ENCODE results near the gene PRELID2.
A peak's percentile ranks its signal among the peaks of the same experiment; 100 is the strongest.

PRELID2 gene

GRCh38 chr5:145834917-145835847 is at the start of gene PRELID2:
Gene PRELID2 (minus strand): TSS chr5:145835342. CDS start chr5:145835251, 91 bp downstream.
- H3K9me3 ChIP-seq (ENCODE audit: severe bottlenecking) = no peaks in the 10 kb centered on the region
- peak within 1 kb of the TSS; percentile 55 for H3K4me3 ChIP-seq (ENCODE audit: severe bottlenecking)
- ATAC-seq (ENCODE audit: low read depth) = peak; percentile 86
- TF ChIP-seq CTCF (IDR thresholded peaks at IDR 0.05; ENCODE audit: poor library complexity, severe bottlenecking) = peak; percentile 39
- H3K36me3 ChIP-seq (ENCODE audit: low read depth) = no peaks in the 10 kb centered on the region
- peak within 1 kb of the TSS; percentile 11 for H3K27ac ChIP-seq (ENCODE audit: poor library complexity, severe bottlenecking)
- no peaks in the 10 kb centered on the region for H3K27me3 ChIP-seq (ENCODE audit: insufficient read depth, poor library complexity, severe bottlenecking)
- peak; percentile 94 for DNase-seq (ENCODE audit: low spot score)
- H3K4me1 ChIP-seq (ENCODE audit: insufficient read depth, poor library complexity, severe bottlenecking) = peaks cover 16% of the 10 kb centered on the region

- Histone ChIP-seq H3K27ac (ENCODE audit: poor library complexity, severe bottlenecking) (no peak overlapping the region), H3K4me3 (ENCODE audit: severe bottlenecking) (no peak overlapping the region), H3K4me1 (ENCODE audit: insufficient read depth, poor library complexity, severe bottlenecking) (no peaks in the 10 kb centered on the region), H3K27me3 (ENCODE audit: insufficient read depth, poor library complexity, severe bottlenecking) (no peaks in the 10 kb centered on the region), H3K9me3 (ENCODE audit: severe bottlenecking) (no peaks in the 10 kb centered on the region), H3K36me3 (ENCODE audit: low read depth) (no peaks in the 10 kb centered on the region)
- no peak for ATAC-seq (ENCODE audit: low read depth)
- no peak for DNase-seq (ENCODE audit: low spot score)
- no peak for TF ChIP-seq CTCF (IDR thresholded peaks at IDR 0.05; ENCODE audit: poor library complexity, severe bottlenecking)
Measured at GRCh38 chr5:145874765-145875164, 39.6 kb upstream of the PRELID2 start.

GRCh38 chr5:145872914-145873313 is 37.8 kb upstream of the PRELID2 start, which contains the start of gene GRXCR2:
Gene GRXCR2 (minus strand): TSS chr5:145873014. CDS start chr5:145872968, 46 bp downstream.
- ATAC-seq (ENCODE audit: low read depth) = no peak
- TF ChIP-seq CTCF (IDR thresholded peaks at IDR 0.05; ENCODE audit: poor library complexity, severe bottlenecking) = no peak
- no peak within 1 kb of the TSS for H3K4me3 ChIP-seq (ENCODE audit: severe bottlenecking)

GRCh38 chr5:145872486-145872885 is 37.3 kb upstream of the PRELID2 start:
- no peak for ATAC-seq (ENCODE audit: low read depth)

More at GRCh38 chr5:145872914-145873313, 37.8 kb upstream of the PRELID2 start, which contains the start of gene GRXCR2:
- Histone ChIP-seq H3K9me3 (ENCODE audit: severe bottlenecking) (no peaks in the 10 kb centered on the region), H3K36me3 (ENCODE audit: low read depth) (no peaks in the 10 kb centered on the region), H3K4me1 (ENCODE audit: insufficient read depth, poor library complexity, severe bottlenecking) (no peaks in the 10 kb centered on the region), H3K27me3 (ENCODE audit: insufficient read depth, poor library complexity, severe bottlenecking) (no peaks in the 10 kb centered on the region), H3K27ac (ENCODE audit: poor library complexity, severe bottlenecking) (no peak within 1 kb of the TSS)
- no peak for DNase-seq (ENCODE audit: low spot score)

More at GRCh38 chr5:145872486-145872885, 37.3 kb upstream of the PRELID2 start:
- H3K27ac ChIP-seq (ENCODE audit: poor library complexity, severe bottlenecking) = no peak overlapping the region
- DNase-seq (ENCODE audit: low spot score) = no peak
- H3K27me3 ChIP-seq (ENCODE audit: insufficient read depth, poor library complexity, severe bottlenecking) = no peaks in the 10 kb centered on the region
- no peaks in the 10 kb centered on the region for H3K4me1 ChIP-seq (ENCODE audit: insufficient read depth, poor library complexity, severe bottlenecking)
- H3K9me3 ChIP-seq (ENCODE audit: severe bottlenecking) = no peaks in the 10 kb centered on the region
- no peaks in the 10 kb centered on the region for H3K36me3 ChIP-seq (ENCODE audit: low read depth)
- no peak for TF ChIP-seq CTCF (IDR thresholded peaks at IDR 0.05; ENCODE audit: poor library complexity, severe bottlenecking)
- H3K4me3 ChIP-seq (ENCODE audit: severe bottlenecking) = no peak overlapping the region
